PC-3 (cell line): Measurements from ENCODE around the gene MRPS10. TPM values are rescaled to one million over a fixed set of nuclear protein-coding genes. Genes with fewer than 3 reads are reported as not detected.

Experiments used
- ATAC-seq: fragments of 200-7000 bp; cut with Tn5 transposase; 2 replicates; pipeline ENCODE4 v1.9.1; 2020; ENCODE audit warnings: mild to moderate bottlenecking, moderate library complexity
- BruUV-seq: library from RNA; stranded (reverse); fragments of 400-500 nt; replicated peaks from 2 replicates; lab custom pipeline; 2021; lab: Mats Ljungman, UMichigan
- CTCF ChIA-PET: fragments of 300-600 bp; sonication (Branson Sonifier 250); formaldehyde crosslinking; loops from one replicate; lab custom pipeline; 2022; ENCODE audit warnings: antibody characterized with exemption; lab: Charles Lee
- POLR2A ChIA-PET: fragments of 300-600 bp; sonication (Branson Sonifier 250); formaldehyde crosslinking; loops from one replicate; lab custom pipeline; 2022; ENCODE audit warnings: antibody characterized with exemption; ENCODE audit not compliant: unreplicated experiment; lab: Charles Lee
- DNase-seq: peaks from one replicate; pipeline ENCODE4 v3.0.0-alpha.2; 2015
- H2AFZ ChIP-seq: fragments of 300-600 bp; sonication (generic); 2 replicates; pipeline ENCODE4 v1.6.0; 2016; ENCODE audit warnings: antibody characterized with exemption, low read length
- H3F3A ChIP-seq: fragments of 300-600 bp; sonication (generic); one replicate; pipeline ENCODE4 v1.6.0; 2017; ENCODE audit warnings: antibody characterized with exemption, low read length, control low read depth, mild to moderate bottlenecking; ENCODE audit not compliant: unreplicated experiment
- H3K27ac ChIP-seq: fragments of 300-600 bp; sonication (generic); 2 replicates; pipeline ENCODE4 v1.5.1; 2016; ENCODE audit warnings: mild to moderate bottlenecking, low read length
- H3K27me3 ChIP-seq: fragments of 300-600 bp; sonication (generic); 2 replicates; pipeline ENCODE4 v1.6.1; 2016; ENCODE audit warnings: low read length, mixed read lengths
- H3K36me3 ChIP-seq: fragments of 300-600 bp; sonication (generic); 2 replicates; pipeline ENCODE4 v1.6.1; 2016; ENCODE audit warnings: low read depth, mixed run types, low read length, mixed read lengths
- H3K4me1 ChIP-seq: fragments of 300-600 bp; sonication (generic); 2 replicates; pipeline ENCODE4 v1.5.1; 2016; ENCODE audit warnings: low read length; ENCODE audit not compliant: insufficient read depth
- H3K4me2 ChIP-seq: fragments of 300-600 bp; sonication (generic); 2 replicates; pipeline ENCODE4 v1.6.0; 2016; ENCODE audit warnings: low read length
- H3K4me3 ChIP-seq: fragments of 300-600 bp; sonication (generic); 2 replicates; pipeline ENCODE4 v1.5.1; 2016; ENCODE audit warnings: mild to moderate bottlenecking, low read length, mixed read lengths
- H3K79me2 ChIP-seq: fragments of 300-600 bp; sonication (generic); 2 replicates; pipeline ENCODE4 v1.6.1; 2017; ENCODE audit warnings: low read length, mixed read lengths
- H3K9ac ChIP-seq: fragments of 300-600 bp; sonication (generic); 2 replicates; pipeline ENCODE4 v1.6.0; 2016; ENCODE audit warnings: mild to moderate bottlenecking, low read length
- H3K9me2 ChIP-seq: fragments of 300-600 bp; sonication (generic); replicated peaks from 2 replicates; pipeline ENCODE4 v1.6.1; 2016; ENCODE audit warnings: mixed run types, low read length, mixed read lengths
- H3K9me3 ChIP-seq: fragments of 300-600 bp; sonication (generic); 2 replicates; pipeline ENCODE4 v1.6.1; 2016; ENCODE audit warnings: low read length, mixed read lengths
- H4K20me1 ChIP-seq: fragments of 300-600 bp; sonication (generic); 2 replicates; pipeline ENCODE4 v1.6.1; 2016; ENCODE audit warnings: low read length, mixed read lengths
- CTCF ChIP-seq: fragments of 300-600 bp; sonication (generic); conservative IDR thresholded peaks from 2 replicates; pipeline ENCODE4 v1.5.1; 2017; ENCODE audit warnings: antibody characterized with exemption, low read depth, mild to moderate bottlenecking, low read length
- EZH2 ChIP-seq: fragments of 300-600 bp; sonication (generic); IDR thresholded peaks from one replicate; pipeline ENCODE4 v1.6.1; 2017; ENCODE audit warnings: antibody characterized with exemption, mild to moderate bottlenecking, low read length; ENCODE audit not compliant: unreplicated experiment
- EZH2phosphoT487 ChIP-seq: fragments of 300-600 bp; sonication (generic); IDR thresholded peaks from 2 replicates; pipeline ENCODE4 v1.6.1; 2018; ENCODE audit warnings: mild to moderate bottlenecking, antibody characterized with exemption, low read length, borderline replicate concordance
- intact Hi-C: fragments of 100-400 bp; cut with micrococcal nuclease; formaldehyde crosslinking; loops from 2 replicates; pipeline ENCODE4 v1.9.0; 2023
- total RNA-seq: library from RNA; depleted of rRNA; stranded (reverse); fragments of >200 nt; gene quantifications from 2 replicates; pipeline ENCODE4 v1.2.3, GENCODE V29; 2014

Gene MRPS10
- total RNA-seq, 1 experiment from 2014 or later = 82.1 TPM

DNA sequence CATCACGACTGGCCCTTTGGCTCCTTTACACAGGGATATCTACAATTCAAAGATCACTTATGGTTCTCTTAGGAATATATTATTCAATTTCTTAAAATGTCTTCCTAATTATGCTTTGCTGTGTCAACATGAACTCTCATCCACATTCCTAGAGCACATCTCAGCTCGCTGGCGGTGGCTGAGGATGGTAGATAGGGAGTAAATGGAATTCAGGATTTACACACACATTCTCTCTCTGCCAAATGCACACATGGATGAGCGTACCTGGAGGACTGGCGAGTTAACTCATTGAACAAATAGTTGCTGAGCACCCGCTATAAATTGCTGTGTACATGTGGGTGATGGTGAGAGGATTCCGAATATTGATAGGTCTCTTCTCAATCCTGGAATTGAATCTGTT, 4.8 kb upstream of the MRPS10 start:
- Histone ChIP-seq H3K36me3 (no peaks in the 10 kb centered on the region), H2AFZ (peak overlapping the region; percentile 18; the same call in 1 of the 2 replicates), H3K9me2 (no peaks in the 10 kb centered on the region), H3K27ac (peak overlapping the region; percentile 98), H3K79me2 (peaks cover 11% of the 10 kb centered on the region), H3K27me3 (no peaks in the 10 kb centered on the region), H3K4me2 (peak overlapping the region; percentile 55), H3K4me3 (no peak overlapping the region), H4K20me1 (no peaks in the 10 kb centered on the region), H3F3A (peaks cover 14% of the 10 kb centered on the region), H3K4me1 (peaks cover 76% of the 10 kb centered on the region), H3K9ac (peak overlapping the region; percentile 38), H3K9me3 (no peaks in the 10 kb centered on the region)
- intact Hi-C loops = loop anchor here (10.0 kb wide), 1 partner anchor 438 kb away; the partner anchor contains the start of genes PRICKLE4 and TOMM6
- BruUV-seq = no TSS peak
- ATAC-seq (peak; percentile 19), DNase-seq (peak; percentile 95)
- POLR2A ChIA-PET = interaction anchor here (0.6 kb wide), 2 partner anchors 103 to 297 kb away, joined by 3 to 15 read pairs; no protein-coding TSS in a partner anchor
- CTCF ChIA-PET = no interaction called here
- TF ChIP-seq CTCF (no peak), EZH2phosphoT487 (no peak), EZH2 (no peak)

GRCh38 chr6:42221546-42221945, 3.9 kb upstream of the MRPS10 start:
- Histone ChIP-seq H3K4me2 (peak overlapping the region; percentile 6), H3K4me1 (peaks cover 72% of the 10 kb centered on the region), H3K9me2 (no peaks in the 10 kb centered on the region), H3K27me3 (no peaks in the 10 kb centered on the region), H3K27ac (peak overlapping the region; percentile 98), H3K4me3 (no peak overlapping the region), H3K9me3 (no peaks in the 10 kb centered on the region), H3K9ac (peak overlapping the region; percentile 5; the same call in 1 of the 2 replicates), H3K36me3 (no peaks in the 10 kb centered on the region), H3K79me2 (peaks cover 20% of the 10 kb centered on the region), H4K20me1 (no peaks in the 10 kb centered on the region), H3F3A (peaks cover 10% of the 10 kb centered on the region), H2AFZ (no peak overlapping the region; the same call in 1 of the 2 replicates)
- no peak for ATAC-seq
- no peak for TF ChIP-seq EZH2phosphoT487
- no peak for TF ChIP-seq EZH2
- no peak for TF ChIP-seq CTCF
- CTCF ChIA-PET = no interaction called here
- POLR2A ChIA-PET = no interaction called here
- no peak for DNase-seq
- no TSS peak for BruUV-seq
- intact Hi-C loops = loop anchor here (10.0 kb wide), 1 partner anchor 437 kb away; the partner anchor contains the start of genes PRICKLE4 and TOMM6

DNA sequence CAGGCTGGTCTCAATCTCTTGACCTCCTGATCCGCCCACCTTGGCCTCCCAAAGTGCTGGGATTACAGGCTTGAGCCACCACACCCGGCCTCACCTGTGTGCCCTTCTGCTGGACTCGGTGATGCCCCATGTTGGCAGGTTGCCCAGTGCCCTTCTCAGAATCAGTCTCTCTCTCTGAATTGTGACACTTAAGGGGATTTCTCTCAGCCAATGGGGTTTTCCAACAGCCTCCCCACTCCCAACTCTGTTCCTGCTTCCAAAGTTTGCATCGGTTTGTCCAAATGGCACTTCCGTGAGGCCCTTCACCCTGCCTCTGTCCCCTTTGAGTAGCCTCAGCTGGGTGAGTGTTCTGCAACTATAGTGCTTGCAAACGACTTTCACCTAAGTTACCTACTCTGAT, 3.1 kb upstream of the MRPS10 start:
- CTCF ChIA-PET = no interaction called here
- Histone ChIP-seq H3K79me2 (peaks cover 28% of the 10 kb centered on the region), H3K9me3 (no peaks in the 10 kb centered on the region), H4K20me1 (no peaks in the 10 kb centered on the region), H3K36me3 (no peaks in the 10 kb centered on the region), H3K4me2 (0 out of 2 replicates have a peak overlapping the region, but pooled peaks have one; percentile 6), H2AFZ (no peak overlapping the region; the same call in 1 of the 2 replicates), H3K27ac (peak overlapping the region; percentile 98), H3K9ac (no peak overlapping the region), H3K9me2 (no peaks in the 10 kb centered on the region), H3K4me3 (no peak overlapping the region), H3F3A (peaks cover 10% of the 10 kb centered on the region), H3K27me3 (no peaks in the 10 kb centered on the region), H3K4me1 (peaks cover 71% of the 10 kb centered on the region)
- no peak for TF ChIP-seq EZH2
- no peak for TF ChIP-seq CTCF
- no peak for TF ChIP-seq EZH2phosphoT487
- intact Hi-C loops = loop anchor here (10.0 kb wide), 1 partner anchor 436 kb away; the partner anchor contains the start of genes PRICKLE4 and TOMM6
- ATAC-seq (no peak), DNase-seq (no peak)
- POLR2A ChIA-PET = no interaction called here
- BruUV-seq = no TSS peak
